K562 (cell line): ENCODE measurements around the gene SLC12A9. TPM values are rescaled to one million over a fixed set of nuclear protein-coding genes. Genes with fewer than 3 reads are reported as not detected.

Experiments used
- BCL6 ChIP-seq: fragments of 250-450 bp; sonication (Bioruptor Pico); IDR thresholded peaks from 2 replicates; pipeline ENCODE4 v1.4.0; 2020
- DNMT1 ChIP-seq: fragments of 450-650 bp; IDR thresholded peaks from 2 replicates; pipeline ENCODE4 v1.6.1; 2016; ENCODE audit warnings: antibody characterized with exemption, mild to moderate bottlenecking
- E2F3 ChIP-seq: fragments of 250-450 bp; sonication (Bioruptor Pico); IDR thresholded peaks from 2 replicates; pipeline ENCODE4 v1.4.0; 2020; ENCODE audit warnings: mild to moderate bottlenecking
- EGR1 ChIP-seq: fragments of 450-650 bp; conservative IDR thresholded peaks from 2 replicates; pipeline ENCODE4 v1.6.1; 2017; ENCODE audit warnings: mild to moderate bottlenecking
- ETS1 ChIP-seq: conservative IDR thresholded peaks from 2 replicates; pipeline ENCODE4 v1.6.1; 2011; ENCODE audit warnings: low read depth, mild to moderate bottlenecking, low read length; ENCODE audit not compliant: control insufficient read depth
- GTF2F1 ChIP-seq: IDR thresholded peaks from 2 replicates; pipeline ENCODE4 v1.6.1; 2011; ENCODE audit warnings: low read depth, low read length, improper control_type of control experiment
- GTF3C2 ChIP-seq: IDR thresholded peaks from 3 replicates; pipeline ENCODE4 v1.6.1; 2011; ENCODE audit warnings: borderline replicate concordance, mild to moderate bottlenecking, moderate library complexity; ENCODE audit not compliant: insufficient read length; ENCODE audit errors: extremely low read depth
- NR2C2 ChIP-seq, 2 experiments: fragments of 200-800 bp in 1 of 2; sonication (Bioruptor generic) in 1 of 2; sonication (generic) in 1 of 2; formaldehyde crosslinking in 1 of 2; IDR thresholded peaks; 2 replicates each; pipeline versions ENCODE4 v1.6.1 to v1.8.0; 2016 to 2022; ENCODE audit warnings: mild to moderate bottlenecking in 1 of 2, missing compliant biosample characterization in 1 of 2, missing genetic modification characterization in 1 of 2, missing genetic modification reagents in 1 of 2
- POLR2A ChIP-seq: fragments of 450-650 bp; conservative IDR thresholded peaks from 2 replicates; pipeline ENCODE4 v1.6.1; 2016
- POLR3A ChIP-seq: IDR thresholded peaks from 2 replicates; pipeline ENCODE4 v1.6.1; 2011; ENCODE audit warnings: borderline replicate concordance, mild to moderate bottlenecking, moderate library complexity; ENCODE audit not compliant: insufficient read length, insufficient read depth; ENCODE audit errors: extremely low read depth
- RFX1 ChIP-seq: fragments of 450-650 bp; IDR thresholded peaks from 2 replicates; pipeline ENCODE4 v1.6.1; 2016; ENCODE audit warnings: mild to moderate bottlenecking, moderate library complexity
- RNF219 ChIP-seq: fragments of 250-450 bp; sonication (Bioruptor Pico); IDR thresholded peaks from 2 replicates; pipeline ENCODE4 v1.5.0; 2022; ENCODE audit warnings: mild to moderate bottlenecking
- SNIP1 ChIP-seq: fragments of 450-650 bp; IDR thresholded peaks from 2 replicates; pipeline ENCODE4 v1.7.1; 2017; ENCODE audit warnings: low read depth, mild to moderate bottlenecking
- SP1 ChIP-seq: sonication (generic); formaldehyde crosslinking; IDR thresholded peaks from 2 replicates; pipeline ENCODE4 v1.8.1; 2022; ENCODE audit warnings: mild to moderate bottlenecking, missing genetic modification reagents
- SP2 ChIP-seq: IDR thresholded peaks from 2 replicates; pipeline ENCODE4 v1.6.1; 2011; ENCODE audit warnings: mild to moderate bottlenecking, low read depth, low read length, moderate library complexity; ENCODE audit not compliant: poor library complexity, severe bottlenecking; ENCODE audit errors: extremely low read depth
- STAT5A ChIP-seq: IDR thresholded peaks from 2 replicates; pipeline ENCODE4 v1.6.1; 2012; ENCODE audit warnings: low read length, inconsistent platforms, borderline replicate concordance
- TEAD1 ChIP-seq, 2 experiments: fragments of 450-650 bp in 1 of 2; sonication (generic) in 1 of 2; formaldehyde crosslinking; IDR thresholded peaks; 2 replicates each; pipeline versions ENCODE4 v1.4.0 to v1.8.0; 2020 to 2022; ENCODE audit warnings: mild to moderate bottlenecking in 2 of 2, missing genetic modification reagents in 1 of 2
- THRAP3 ChIP-seq: fragments of 450-650 bp; IDR thresholded peaks from 2 replicates; pipeline ENCODE4 v1.6.1; 2016; ENCODE audit warnings: mild to moderate bottlenecking, inconsistent platforms, borderline replicate concordance
- ZFX ChIP-seq: sonication (generic); formaldehyde crosslinking; IDR thresholded peaks from 2 replicates; pipeline ENCODE4 v1.8.0; 2022; ENCODE audit warnings: mild to moderate bottlenecking, missing genetic modification reagents, moderate library complexity
- ZNF354B ChIP-seq: fragments of 250-450 bp; sonication (Bioruptor Pico); IDR thresholded peaks from 2 replicates; pipeline ENCODE4 v1.4.0; 2020
- ZNF398 ChIP-seq: fragments of 250-450 bp; sonication (Bioruptor Pico); IDR thresholded peaks from 2 replicates; pipeline ENCODE4 v1.8.0; 2021; ENCODE audit warnings: moderate library complexity, mild to moderate bottlenecking, inconsistent platforms
- polyA plus RNA-seq, 8 experiments: library from polyadenylated mRNA; depleted of rRNA in 4 of 8; stranded (reverse) in 5 of 8; unstranded in 3 of 8; fragments of >200 nt; fragmentation: Nextera tagmentation in 2 of 8; fragmentation: Illumina TruSeq in 1 of 8; extraction: Ambion mirVana in 2 of 8; extraction: Trizol in 1 of 8; gene quantifications; 2 replicates each; pipeline versions ENCODE4 v1.2.1 to v1.2.3, GENCODE V29; 2011 to 2014; ENCODE audit warnings: inconsistent platforms in 1 of 8, missing spikeins in 1 of 8
- total RNA-seq, 7 experiments: library from RNA; depleted of rRNA in 6 of 7; stranded (reverse); fragments of >200 nt in 6 of 7; fragmentation: Illumina TruSeq in 2 of 7; extraction: Trizol in 2 of 7; gene quantifications; 2 replicates each; pipeline versions ENCODE4 v1.2.1 to v1.2.3, GENCODE V29; 2011 to 2021; ENCODE audit warnings: low replicate concordance in 1 of 7

The SLC12A9 gene
- total and polyA plus RNA-seq, 9 of the 15 experiments (the other 6 are each of a cell fraction or from before 2014, with no cell fraction given) = 0.06 to 20.2 (median 10.7) TPM

GRCh38 chr7:100897772-100898454 is 45.4 kb downstream of the SLC12A9 start (continued):
- TF ChIP-seq EGR1 (no peak), SP2 (no peak), ZNF398 (CRISPR knock-in tag) (no peak), GTF3C2 (no peak), ZFX (CRISPR knock-in tag) (no peak), ZNF354B (CRISPR knock-in tag) (no peak), TEAD1 (CRISPR knock-in tag; IDR thresholded peaks at IDR 0.05) (no peak), THRAP3 (no peak), ETS1 (no peak), DNMT1 (no peak), POLR2A (no peak), BCL6 (CRISPR knock-in tag) (no peak), STAT5A (peak; percentile 92), E2F3 (no peak), SNIP1 (no peak), GTF2F1 (no peak), SP1 (CRISPR knock-in tag) (no peak), RNF219 (CRISPR knock-in tag) (no peak), NR2C2 (CRISPR knock-in tag; IDR thresholded peaks at IDR 0.05) (no peak), NR2C2 (tag; IDR thresholded peaks at IDR 0.05) (no peak), POLR3A (no peak), RFX1 (no peak)
